Epithelial cell of proximal tubule (primary cell): ENCODE data around the gene SLC9A5. TPM values are rescaled to one million over a fixed set of nuclear protein-coding genes. Genes with fewer than 3 reads are reported as not detected.
A peak's percentile ranks its signal among the peaks of the same experiment; 100 is the strongest.

ENCODE experiments used
- DNase-seq: peaks from one replicate; pipeline ENCODE4 v3.0.0-alpha.2; 2011; ENCODE audit warnings: low read depth
- H3K4me3 ChIP-seq: 2 replicates; pipeline ENCODE4 v1.5.1; 2011; ENCODE audit warnings: low read depth, mild to moderate bottlenecking, low read length
- total RNA-seq: library from RNA; depleted of rRNA; stranded (reverse); fragments of >200 nt; gene quantifications from 2 replicates; pipeline ENCODE4 v1.2.3, GENCODE V29; 2015
- TF ChIP-seq, protein P1 (sequence below): conservative IDR thresholded peaks from 2 replicates; pipeline ENCODE4 v1.5.1; 2012; ENCODE audit warnings: low read depth, mild to moderate bottlenecking, low read length

SLC9A5 gene
- total RNA-seq, 1 donor from 2014 or later, result 0.23 TPM

DNA sequence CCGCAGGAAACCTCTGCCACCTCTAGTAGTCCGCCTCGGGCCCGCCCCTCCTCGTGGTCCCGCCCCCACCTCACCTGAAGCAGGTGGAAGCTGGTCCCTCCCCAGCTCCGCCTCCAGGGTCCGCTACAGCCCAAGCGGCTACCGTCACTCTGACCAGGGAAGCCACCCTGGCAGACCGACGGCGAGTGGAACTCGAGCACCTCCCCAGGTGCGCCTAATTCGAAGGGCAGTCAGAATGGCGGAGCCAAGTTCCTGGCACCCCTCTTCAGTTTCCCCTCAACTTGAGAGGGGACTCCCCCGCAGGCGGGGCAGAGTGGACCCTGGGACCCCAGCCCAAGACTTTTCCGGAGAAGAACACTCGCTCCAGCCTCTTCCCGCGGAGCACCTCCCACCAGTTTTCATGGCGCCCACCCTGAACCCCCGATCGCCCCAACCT, 2.0 kb upstream of the SLC9A5 start:
- DNase-seq, result no peak
- TF ChIP-seq, protein P1, sequence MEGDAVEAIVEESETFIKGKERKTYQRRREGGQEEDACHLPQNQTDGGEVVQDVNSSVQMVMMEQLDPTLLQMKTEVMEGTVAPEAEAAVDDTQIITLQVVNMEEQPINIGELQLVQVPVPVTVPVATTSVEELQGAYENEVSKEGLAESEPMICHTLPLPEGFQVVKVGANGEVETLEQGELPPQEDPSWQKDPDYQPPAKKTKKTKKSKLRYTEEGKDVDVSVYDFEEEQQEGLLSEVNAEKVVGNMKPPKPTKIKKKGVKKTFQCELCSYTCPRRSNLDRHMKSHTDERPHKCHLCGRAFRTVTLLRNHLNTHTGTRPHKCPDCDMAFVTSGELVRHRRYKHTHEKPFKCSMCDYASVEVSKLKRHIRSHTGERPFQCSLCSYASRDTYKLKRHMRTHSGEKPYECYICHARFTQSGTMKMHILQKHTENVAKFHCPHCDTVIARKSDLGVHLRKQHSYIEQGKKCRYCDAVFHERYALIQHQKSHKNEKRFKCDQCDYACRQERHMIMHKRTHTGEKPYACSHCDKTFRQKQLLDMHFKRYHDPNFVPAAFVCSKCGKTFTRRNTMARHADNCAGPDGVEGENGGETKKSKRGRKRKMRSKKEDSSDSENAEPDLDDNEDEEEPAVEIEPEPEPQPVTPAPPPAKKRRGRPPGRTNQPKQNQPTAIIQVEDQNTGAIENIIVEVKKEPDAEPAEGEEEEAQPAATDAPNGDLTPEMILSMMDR, result no peak
- peak overlapping the region; percentile 90 for H3K4me3 ChIP-seq

DNA sequence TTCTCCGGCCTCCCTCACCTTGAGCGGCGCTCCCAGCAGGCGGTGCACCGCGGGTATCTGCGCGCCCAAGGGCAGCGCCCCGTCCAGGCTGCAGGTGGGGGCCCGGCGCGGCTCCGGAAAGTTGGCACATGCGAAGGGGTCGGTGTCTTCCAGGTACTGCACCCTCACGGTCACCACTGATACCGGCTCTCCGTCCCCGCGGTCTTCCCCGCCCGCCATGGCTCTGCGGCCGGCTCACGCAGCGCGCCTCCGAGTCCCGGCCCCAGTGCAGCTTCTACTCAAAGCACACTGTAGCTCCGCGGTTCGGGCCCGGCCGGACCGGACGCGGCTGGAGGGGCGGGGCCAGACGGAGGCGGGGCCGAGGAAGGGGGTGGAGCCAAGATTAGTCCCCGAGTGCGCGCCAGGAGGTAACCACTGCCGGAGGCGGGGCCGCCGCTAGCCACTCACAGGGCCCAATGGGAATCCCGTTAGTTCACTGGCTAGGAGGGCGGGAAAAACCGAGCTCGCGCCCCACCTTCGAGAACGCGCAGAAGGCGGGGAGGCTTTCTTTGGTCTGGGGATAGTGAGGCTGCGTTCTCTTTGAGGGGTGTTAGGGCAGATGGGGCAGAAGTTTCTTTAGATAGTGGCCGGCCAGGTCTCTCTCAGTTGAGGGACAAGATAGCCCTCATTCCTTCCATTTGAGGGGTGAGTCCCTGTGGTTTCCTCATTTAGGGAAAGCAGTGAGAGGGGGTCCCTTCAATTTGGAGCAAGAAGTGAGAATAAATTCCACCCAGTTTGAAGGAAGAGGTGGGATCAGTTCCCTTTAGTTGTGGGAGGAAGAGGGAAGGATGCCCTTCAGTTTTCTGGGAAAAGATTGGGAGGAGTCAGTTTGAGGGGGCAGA, 1.3 kb upstream of the SLC9A5 start, which contains the start of gene FHOD1:
TSS of gene FHOD1 (minus strand) at position 290 of the 881 bp plus-strand sequence. CDS start at position 219, 71 bp downstream.
- DNase-seq, result no peak
- TF ChIP-seq, protein P1, result no peak
- H3K4me3 ChIP-seq, result peak within 1 kb of the TSS; percentile 90

DNA sequence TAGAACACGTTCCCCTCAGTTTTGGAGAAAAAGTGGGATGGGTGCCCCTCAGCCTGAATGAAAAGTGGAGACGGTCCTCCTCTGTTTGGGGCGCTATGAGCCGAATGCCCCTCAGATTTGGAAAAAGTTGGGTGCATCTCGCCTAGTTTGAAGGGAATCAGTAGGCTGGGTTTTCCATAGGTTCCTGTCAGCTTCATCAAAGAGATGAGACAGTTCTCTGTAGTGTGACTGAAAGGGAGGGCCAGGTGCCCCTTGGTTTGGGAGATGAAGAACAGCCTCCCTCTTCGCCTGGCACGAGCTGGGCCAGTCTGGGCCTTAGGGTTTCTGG, 742 bp upstream of the SLC9A5 start:
- TF ChIP-seq, protein P1, result no peak
- peak overlapping the region; percentile 59 for H3K4me3 ChIP-seq
- DNase-seq, result no peak

DNA sequence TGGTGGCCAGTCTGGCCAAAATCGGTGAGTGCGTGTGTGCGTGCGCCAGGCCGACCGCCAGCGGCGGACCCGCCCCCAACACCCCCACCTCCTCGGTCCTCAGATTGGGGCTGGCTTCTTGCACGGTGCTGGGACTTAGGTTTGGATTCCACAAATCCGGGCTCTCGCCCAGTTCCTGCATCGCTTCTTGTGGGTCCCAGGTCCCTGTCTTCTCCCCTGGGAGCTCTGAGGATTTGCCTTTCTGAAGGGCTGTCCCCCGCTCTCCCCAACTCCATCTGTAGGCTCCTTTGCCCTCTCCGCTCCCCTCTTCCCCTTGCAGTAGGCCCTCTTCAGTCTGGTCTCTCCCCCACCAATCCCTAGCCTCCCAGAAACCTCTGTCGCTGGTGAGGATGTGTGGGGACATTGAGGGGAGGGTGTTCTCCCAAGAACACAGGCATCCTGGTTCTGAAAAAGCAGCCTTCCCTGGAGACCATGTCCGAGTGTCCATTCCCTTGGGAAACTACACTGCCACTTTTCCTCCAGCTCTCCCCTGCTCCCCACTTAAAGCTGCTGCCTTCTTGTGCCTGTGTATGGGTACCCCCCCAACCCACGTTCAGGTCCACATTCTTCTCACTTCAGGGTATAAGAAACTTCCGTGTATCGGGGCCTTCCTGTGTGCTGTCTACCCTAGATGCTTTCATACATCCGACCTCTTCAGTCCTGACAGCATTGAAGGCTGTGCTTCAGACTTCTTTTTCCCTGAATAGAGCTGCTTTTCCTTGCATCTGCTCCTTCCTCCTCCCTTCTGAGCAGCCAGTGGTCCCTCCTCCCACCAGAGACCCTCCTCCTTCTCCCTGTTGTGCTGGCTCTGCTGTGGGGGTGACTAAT, 632 bp downstream of the SLC9A5 start:
- peak overlapping the region; percentile 59 for H3K4me3 ChIP-seq
- no peak for DNase-seq
- TF ChIP-seq, protein P1, result no peak

DNA sequence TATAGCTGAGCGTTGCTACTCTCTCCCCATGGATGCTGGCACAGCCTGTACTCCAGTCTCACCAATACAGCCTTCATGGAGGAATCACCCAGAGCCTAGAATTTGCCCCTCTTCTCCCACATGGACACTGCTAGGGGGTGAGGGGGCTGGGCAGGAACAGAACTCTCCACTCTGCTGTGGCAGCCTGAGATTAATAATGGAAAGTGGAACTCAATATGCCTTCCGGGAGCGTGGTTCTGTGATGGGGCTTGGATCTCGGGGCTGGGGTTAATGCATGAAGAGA, 1.2 kb downstream of the SLC9A5 start:
- no peak overlapping the region for H3K4me3 ChIP-seq
- TF ChIP-seq, protein P1, result no peak
- no peak for DNase-seq

DNA sequence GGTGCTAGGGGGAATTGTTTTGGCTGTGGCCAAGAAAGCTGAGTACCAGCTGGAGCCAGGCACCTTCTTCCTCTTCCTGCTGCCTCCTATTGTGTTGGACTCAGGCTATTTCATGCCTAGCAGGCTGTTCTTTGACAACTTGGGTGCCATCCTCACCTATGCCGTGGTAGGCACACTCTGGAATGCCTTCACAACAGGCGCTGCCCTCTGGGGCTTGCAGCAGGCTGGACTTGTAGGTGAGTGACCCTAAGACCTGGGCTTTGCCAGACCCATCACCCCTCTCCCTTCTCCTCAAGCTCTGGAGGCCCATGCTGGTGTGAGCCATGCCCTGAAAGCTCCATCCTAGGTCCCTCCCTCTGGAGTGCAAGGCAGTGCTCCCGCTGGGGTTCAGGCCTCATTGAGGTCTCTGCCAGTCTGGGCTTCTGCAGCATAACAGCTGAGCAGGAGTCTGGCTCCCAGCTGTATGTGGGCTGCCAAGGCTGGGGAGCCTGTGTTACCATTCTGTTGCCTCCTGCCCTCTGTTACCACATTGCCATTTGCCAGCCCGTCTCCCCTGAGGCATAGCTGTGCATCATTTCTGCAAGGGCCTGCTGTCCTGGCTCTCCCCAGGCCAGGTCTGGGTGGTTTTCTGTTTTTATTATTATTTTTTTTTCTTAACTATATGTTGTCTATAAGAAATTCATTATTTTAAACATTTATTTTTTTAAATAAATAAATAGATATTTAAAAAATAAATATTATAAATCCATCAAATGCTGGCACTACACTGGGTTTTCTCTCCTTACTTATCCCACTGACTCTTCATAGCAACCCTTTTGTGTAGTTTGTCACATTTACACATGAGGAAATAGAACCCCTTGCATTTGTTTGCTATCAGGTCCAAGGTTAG, 4.1 kb downstream of the SLC9A5 start:
- H3K4me3 ChIP-seq, result no peak overlapping the region
- TF ChIP-seq, protein P1, result no peak
- no peak for DNase-seq
